CD4-positive, alpha-beta T cell (primary cell): ENCODE data around the gene THOC7. TPM values are rescaled to one million over a fixed set of nuclear protein-coding genes. Genes with fewer than 3 reads are reported as not detected.

Source experiments
- ATAC-seq: fragments of 200-7000 bp; cut with Tn5 transposase; one replicate; pipeline ENCODE4 v1.10.0; 2022; ENCODE audit warnings: mild to moderate bottlenecking; ENCODE audit not compliant: poor library complexity
- CTCF ChIA-PET: fragments of 350-600 bp; sonication (Branson Sonifier 250); formaldehyde crosslinking; loops from one replicate; lab custom pipeline; 2021; ENCODE audit warnings: antibody characterized with exemption, inconsistent platforms; lab: Charles Lee
- POLR2A ChIA-PET: fragments of 350-600 bp; sonication (Branson Sonifier 250); formaldehyde crosslinking; loops from one replicate; lab custom pipeline; 2021; ENCODE audit warnings: antibody characterized with exemption, inconsistent platforms; lab: Charles Lee
- DNase-seq, 14 experiments: peaks; one replicate each; pipeline ENCODE4 v3.0.0-alpha.2; 2013 to 2020; ENCODE audit warnings: mixed read lengths in 2 of 14
- H3K27ac ChIP-seq, 2 donors: one replicate each; pipeline versions ENCODE4 v1.5.1 to v1.7.0; 2013; ENCODE audit warnings: low read length in 2 of 2, low read depth in 1 of 2, mild to moderate bottlenecking in 1 of 2
- H3K27me3 ChIP-seq, 2 experiments: 1 replicate in 1 of 2; 2 replicates in 1 of 2; pipeline versions ENCODE4 v1.6.1 to v1.7.0; 2013; ENCODE audit warnings: low read length in 2 of 2, control low read depth in 1 of 2, mild to moderate bottlenecking in 1 of 2, moderate library complexity in 1 of 2; ENCODE audit not compliant: insufficient read depth in 2 of 2, control insufficient read depth in 1 of 2
- H3K36me3 ChIP-seq: one replicate; pipeline ENCODE4 v1.6.1; 2013; ENCODE audit warnings: low read length, control low read depth; ENCODE audit not compliant: insufficient read depth
- H3K4me1 ChIP-seq: one replicate; pipeline ENCODE4 v1.6.1; 2013; ENCODE audit warnings: low read length, control low read depth; ENCODE audit not compliant: insufficient read depth
- H3K4me3 ChIP-seq: one replicate; pipeline ENCODE4 v1.5.1; 2013; ENCODE audit warnings: mild to moderate bottlenecking, low read length, moderate library complexity
- H3K9me3 ChIP-seq, 2 experiments: 1 replicate in 1 of 2; 2 replicates in 1 of 2; pipeline versions ENCODE4 v1.6.1 to v1.7.0; 2013; ENCODE audit warnings: low read length in 2 of 2, mild to moderate bottlenecking in 2 of 2, control low read depth in 1 of 2, moderate library complexity in 1 of 2; ENCODE audit not compliant: control insufficient read depth in 1 of 2, insufficient read depth in 1 of 2
- H3K27ac Mint-ChIP-seq: one replicate; pipeline ENCODE4 v1.8.0; 2020; ENCODE audit warnings: mixed read lengths
- H3K27me3 Mint-ChIP-seq: one replicate; pipeline ENCODE4 v1.8.0; 2021; ENCODE audit warnings: mixed read lengths
- H3K36me3 Mint-ChIP-seq: one replicate; pipeline ENCODE4 v1.8.0; 2021; ENCODE audit warnings: low read depth, mixed read lengths
- H3K4me1 Mint-ChIP-seq: one replicate; pipeline ENCODE4 v1.8.0; 2021; ENCODE audit warnings: low read depth, mixed read lengths
- H3K4me3 Mint-ChIP-seq: one replicate; pipeline ENCODE4 v1.8.0; 2020; ENCODE audit warnings: mild to moderate bottlenecking, mixed read lengths
- H3K9me3 Mint-ChIP-seq: one replicate; pipeline ENCODE4 v1.8.0; 2020; ENCODE audit warnings: mixed read lengths
- intact Hi-C, 2 experiments: fragments of 100-400 bp; cut with DNase I in 1 of 2; cut with micrococcal nuclease in 1 of 2; formaldehyde crosslinking; loops; one replicate each; pipeline versions ENCODE4 v1.15.1 to v1.9.0; 2023 to 2025; cut with DNase I, micrococcal nuclease
- total RNA-seq, 174 experiments: library from RNA in 2 of 174; stranded (reverse) in 2 of 174; gene quantifications; one replicate each; pipeline ENCODE4 v1.2.3 and lab custom pipeline; 2021 to 2026
- TF ChIP-seq, protein P1 (sequence below): fragments of 200-600 bp; IDR thresholded peaks from one replicate; pipeline ENCODE4 v1.8.0; 2022; ENCODE audit warnings: antibody characterized with exemption, mild to moderate bottlenecking

Gene THOC7
- total RNA-seq, 2 experiments from 2014 or later: 21.6 to 23.7 TPM

DNA sequence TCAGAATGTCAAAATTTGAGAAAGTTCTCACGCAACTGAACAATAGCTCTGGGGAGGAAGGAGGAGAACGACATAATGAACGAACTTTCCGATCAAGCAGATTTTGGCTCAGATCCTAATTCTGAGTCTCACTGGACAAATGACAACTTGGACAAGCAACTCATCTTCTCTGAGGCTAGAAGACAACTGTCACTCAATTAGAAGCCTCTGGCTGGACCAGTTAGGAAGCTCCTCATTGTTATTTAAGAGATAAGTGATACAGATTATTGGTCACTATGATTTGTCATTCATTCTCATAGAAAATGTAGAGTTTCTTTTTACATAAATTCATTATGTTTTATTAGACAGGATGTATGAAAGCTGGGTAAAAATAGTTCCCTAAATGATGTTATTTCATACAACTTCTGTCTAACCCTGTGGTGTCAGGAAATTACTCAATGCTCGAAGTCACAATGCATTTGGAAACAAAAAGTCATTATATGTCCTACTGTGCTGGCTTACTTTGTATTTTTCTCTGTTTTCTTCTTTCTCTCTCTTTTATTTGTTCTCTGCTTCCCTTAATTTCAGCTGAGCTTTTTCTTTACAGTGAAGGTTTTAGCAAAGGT is 55.5 kb downstream of the THOC7 start:
- Mint-ChIP-seq H3K36me3 (no peaks in the 10 kb centered on the region), H3K4me1 (no peaks in the 10 kb centered on the region), H3K27ac (no peak overlapping the region), H3K27me3 (no peaks in the 10 kb centered on the region), H3K9me3 (no peaks in the 10 kb centered on the region), H3K4me3 (no peak overlapping the region)
- POLR2A ChIA-PET: no interaction called here
- CTCF ChIA-PET: no interaction called here
- TF ChIP-seq, protein P1, sequence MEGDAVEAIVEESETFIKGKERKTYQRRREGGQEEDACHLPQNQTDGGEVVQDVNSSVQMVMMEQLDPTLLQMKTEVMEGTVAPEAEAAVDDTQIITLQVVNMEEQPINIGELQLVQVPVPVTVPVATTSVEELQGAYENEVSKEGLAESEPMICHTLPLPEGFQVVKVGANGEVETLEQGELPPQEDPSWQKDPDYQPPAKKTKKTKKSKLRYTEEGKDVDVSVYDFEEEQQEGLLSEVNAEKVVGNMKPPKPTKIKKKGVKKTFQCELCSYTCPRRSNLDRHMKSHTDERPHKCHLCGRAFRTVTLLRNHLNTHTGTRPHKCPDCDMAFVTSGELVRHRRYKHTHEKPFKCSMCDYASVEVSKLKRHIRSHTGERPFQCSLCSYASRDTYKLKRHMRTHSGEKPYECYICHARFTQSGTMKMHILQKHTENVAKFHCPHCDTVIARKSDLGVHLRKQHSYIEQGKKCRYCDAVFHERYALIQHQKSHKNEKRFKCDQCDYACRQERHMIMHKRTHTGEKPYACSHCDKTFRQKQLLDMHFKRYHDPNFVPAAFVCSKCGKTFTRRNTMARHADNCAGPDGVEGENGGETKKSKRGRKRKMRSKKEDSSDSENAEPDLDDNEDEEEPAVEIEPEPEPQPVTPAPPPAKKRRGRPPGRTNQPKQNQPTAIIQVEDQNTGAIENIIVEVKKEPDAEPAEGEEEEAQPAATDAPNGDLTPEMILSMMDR: no peak
- no peak overlapping the region for H3K4me3 ChIP-seq
- H3K4me1 ChIP-seq: no peaks in the 10 kb centered on the region
- no peaks in the 10 kb centered on the region for H3K27me3 ChIP-seq
- no peak for ATAC-seq
- no peaks in the 10 kb centered on the region for H3K9me3 ChIP-seq
- H3K27ac ChIP-seq: no peak overlapping the region
- peak in 2 of 14 experiments; percentile 14 to 15 for DNase-seq
- intact Hi-C loops: no loop called here
- no peaks in the 10 kb centered on the region for H3K36me3 ChIP-seq

DNA sequence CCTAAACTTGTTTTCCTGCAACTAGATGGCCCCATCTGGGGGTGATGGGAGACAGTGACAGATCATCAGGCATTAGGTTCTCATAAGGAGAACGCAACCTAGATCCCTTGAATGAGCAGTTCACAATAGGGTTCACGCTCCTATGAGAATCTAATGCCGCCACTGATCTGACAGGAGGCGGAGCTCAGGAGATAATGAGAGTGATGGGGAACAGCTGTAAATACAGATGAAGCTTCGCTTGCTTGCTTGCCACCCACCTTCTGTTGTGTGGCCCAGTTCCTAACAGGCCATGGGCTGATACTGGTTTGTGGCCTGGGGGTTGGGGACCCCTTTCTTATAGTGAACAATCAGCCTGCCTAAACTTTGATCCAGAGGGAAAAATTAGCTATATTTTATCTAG is 59.7 kb downstream of the THOC7 start:
- no peaks in the 10 kb centered on the region for H3K4me1 Mint-ChIP-seq
- no peak for ATAC-seq
- CTCF ChIA-PET: no interaction called here

DNA sequence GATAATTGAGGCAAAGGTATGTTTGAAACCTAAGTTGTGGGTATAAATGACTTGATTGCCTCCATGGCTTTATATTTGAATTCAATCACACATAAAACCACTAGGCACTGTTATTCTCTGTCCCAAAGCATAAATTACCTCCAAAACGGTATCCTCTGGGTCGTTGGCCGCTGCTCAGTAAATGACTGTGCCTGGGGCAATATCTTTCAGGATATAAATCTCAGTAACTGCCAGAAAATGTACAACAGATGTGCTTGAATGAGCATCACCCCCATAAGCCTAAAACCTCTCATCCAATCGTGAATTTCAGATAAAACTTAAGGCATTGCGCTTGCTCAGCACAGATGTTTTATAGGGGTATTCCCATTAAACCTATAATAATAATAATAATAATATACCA is 63.5 kb downstream of the THOC7 start:
- POLR2A ChIA-PET: no interaction called here
- ATAC-seq (no peak), DNase-seq (no peak)
- Histone ChIP-seq H3K36me3 (no peaks in the 10 kb centered on the region), H3K4me3 (no peak overlapping the region), H3K9me3 (no peaks in the 10 kb centered on the region), H3K27me3 (no peaks in the 10 kb centered on the region), H3K4me1 (no peaks in the 10 kb centered on the region), H3K27ac (no peak overlapping the region)
- CTCF ChIA-PET: interaction anchor here (0.6 kb wide), 1 partner anchor 350 kb away, joined by 3 read pairs; no protein-coding TSS in a partner anchor
- H3K27me3 Mint-ChIP-seq: peaks cover 5% of the 10 kb centered on the region
- no peak overlapping the region for H3K27ac Mint-ChIP-seq
- H3K36me3 Mint-ChIP-seq: no peaks in the 10 kb centered on the region
- intact Hi-C loops: no loop called here
- no peak overlapping the region for H3K4me3 Mint-ChIP-seq
- TF ChIP-seq, protein P1: no peak
- H3K9me3 Mint-ChIP-seq: no peaks in the 10 kb centered on the region
- no peaks in the 10 kb centered on the region for H3K4me1 Mint-ChIP-seq

More for the DNA sequence above, 59.7 kb downstream of the THOC7 start:
- TF ChIP-seq, protein P1: no peak
- H3K27ac ChIP-seq: no peak overlapping the region
- no peaks in the 10 kb centered on the region for H3K4me1 ChIP-seq
- H3K9me3 ChIP-seq: no peaks in the 10 kb centered on the region
- POLR2A ChIA-PET: no interaction called here
- intact Hi-C loops: no loop called here
- H3K27me3 ChIP-seq: no peaks in the 10 kb centered on the region
- no peaks in the 10 kb centered on the region for H3K36me3 ChIP-seq
- H3K9me3 Mint-ChIP-seq: no peaks in the 10 kb centered on the region
- H3K27ac Mint-ChIP-seq: no peak overlapping the region
- H3K4me3 ChIP-seq: no peak overlapping the region
- no peak overlapping the region for H3K4me3 Mint-ChIP-seq
- H3K27me3 Mint-ChIP-seq: no peaks in the 10 kb centered on the region
- no peaks in the 10 kb centered on the region for H3K36me3 Mint-ChIP-seq
- DNase-seq: no peak
